ENCODE results near the gene JAG2.

The JAG2 gene

DNA sequence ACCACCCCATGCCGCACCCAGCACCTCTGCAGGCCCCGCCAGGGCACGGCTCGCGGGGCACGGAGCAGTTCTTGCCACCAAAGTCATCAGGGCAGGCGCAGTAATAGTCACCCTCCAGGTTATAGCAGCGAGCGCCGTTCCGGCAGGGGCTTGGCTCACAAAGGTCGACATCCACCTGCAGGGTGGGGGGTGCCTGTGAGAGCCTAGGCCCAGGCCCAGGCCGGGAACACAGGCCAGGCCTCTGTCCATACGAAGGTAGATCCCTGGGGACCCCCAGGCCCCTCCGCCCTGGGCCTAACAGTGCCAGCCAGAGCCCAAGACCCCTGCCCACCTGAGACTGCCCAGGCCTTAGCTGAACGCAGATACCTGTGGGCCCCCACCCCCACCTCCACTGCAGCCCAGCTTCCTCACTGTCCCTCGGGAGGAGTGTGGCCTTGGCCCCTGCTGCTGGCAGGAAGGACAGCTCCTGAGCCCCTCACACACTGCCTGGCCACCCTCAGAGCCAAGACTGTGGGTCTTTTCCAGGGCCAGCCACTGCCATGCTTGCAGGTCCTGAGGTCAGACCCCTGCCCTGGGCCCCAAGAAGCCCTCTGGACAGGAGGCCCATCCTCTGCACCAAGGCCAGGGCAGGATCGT is 19.3 kb downstream of the JAG2 start:
- no peak for DNase-seq

DNA sequence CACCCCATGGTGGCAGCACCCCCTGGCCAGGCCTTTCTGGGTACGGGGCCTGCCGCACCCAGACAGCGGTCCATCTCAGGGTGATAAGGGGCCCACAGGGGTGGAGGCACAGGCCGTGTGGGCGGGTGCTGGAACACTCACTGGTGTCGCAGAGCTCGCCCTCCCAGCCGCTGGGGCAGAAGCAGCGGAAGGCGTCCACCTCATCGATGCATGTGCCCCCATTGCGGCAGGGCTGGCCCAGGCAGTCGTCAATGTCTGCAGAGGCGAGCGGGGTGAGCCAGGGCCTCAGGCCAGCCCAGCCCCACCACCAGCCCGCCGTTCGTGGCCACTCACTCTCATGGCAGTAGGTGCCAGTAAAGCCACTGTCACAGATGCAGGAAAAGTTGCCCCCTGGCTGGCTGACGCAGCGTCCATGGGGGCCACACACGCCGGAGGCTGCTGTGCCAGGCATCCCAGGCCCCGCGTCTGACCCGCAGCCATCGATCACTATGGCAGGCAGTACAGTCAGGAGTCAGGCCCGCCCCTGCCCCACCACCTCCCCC is 19.9 kb downstream of the JAG2 start:
- no peak for DNase-seq

DNA sequence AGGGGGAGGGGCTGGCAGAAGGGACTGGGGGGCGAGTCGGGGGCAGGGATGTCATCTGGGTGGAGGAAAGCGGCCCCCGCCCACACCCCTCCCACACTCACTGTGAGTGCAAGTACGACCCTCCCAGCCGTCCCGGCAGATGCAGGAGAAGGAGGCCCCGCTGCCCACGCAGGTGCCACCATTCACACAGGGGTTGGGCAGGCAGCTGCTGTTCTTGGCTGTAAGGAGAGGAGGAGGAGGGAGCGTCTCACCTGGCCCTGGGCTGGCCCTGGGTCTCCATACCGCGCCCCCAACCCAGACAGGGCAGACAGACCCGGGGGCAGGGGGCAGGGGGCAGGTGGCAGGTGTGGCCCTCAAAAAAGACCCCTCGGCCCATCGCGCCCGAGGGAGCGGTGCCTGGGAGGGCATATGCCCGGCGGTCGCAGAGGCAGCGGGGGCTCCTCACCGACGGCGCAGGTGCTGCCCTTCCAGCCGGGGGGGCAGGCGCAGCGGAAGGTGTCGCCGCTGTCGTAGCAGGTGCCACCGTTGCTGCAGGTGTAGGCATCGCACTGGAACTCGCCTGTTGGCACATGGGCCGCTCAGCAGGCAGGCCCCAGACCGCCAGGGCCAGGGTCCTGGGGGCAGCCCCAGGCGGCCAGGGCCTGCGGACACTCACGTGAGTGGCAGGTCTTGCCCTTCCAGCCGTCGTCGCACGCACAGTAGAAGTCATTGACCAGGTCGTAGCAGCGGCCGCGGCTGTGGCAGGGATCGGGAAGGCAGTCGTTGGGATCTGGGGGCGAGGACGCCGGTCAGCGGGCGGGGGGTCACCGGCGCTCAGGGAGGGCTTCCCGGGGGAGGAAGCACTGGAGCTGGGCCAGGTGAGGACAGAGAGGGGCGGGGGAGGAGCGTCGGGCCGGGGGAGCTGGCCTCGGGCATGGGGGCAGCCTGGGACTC is 20.6 kb downstream of the JAG2 start:
- no peak for DNase-seq

DNA sequence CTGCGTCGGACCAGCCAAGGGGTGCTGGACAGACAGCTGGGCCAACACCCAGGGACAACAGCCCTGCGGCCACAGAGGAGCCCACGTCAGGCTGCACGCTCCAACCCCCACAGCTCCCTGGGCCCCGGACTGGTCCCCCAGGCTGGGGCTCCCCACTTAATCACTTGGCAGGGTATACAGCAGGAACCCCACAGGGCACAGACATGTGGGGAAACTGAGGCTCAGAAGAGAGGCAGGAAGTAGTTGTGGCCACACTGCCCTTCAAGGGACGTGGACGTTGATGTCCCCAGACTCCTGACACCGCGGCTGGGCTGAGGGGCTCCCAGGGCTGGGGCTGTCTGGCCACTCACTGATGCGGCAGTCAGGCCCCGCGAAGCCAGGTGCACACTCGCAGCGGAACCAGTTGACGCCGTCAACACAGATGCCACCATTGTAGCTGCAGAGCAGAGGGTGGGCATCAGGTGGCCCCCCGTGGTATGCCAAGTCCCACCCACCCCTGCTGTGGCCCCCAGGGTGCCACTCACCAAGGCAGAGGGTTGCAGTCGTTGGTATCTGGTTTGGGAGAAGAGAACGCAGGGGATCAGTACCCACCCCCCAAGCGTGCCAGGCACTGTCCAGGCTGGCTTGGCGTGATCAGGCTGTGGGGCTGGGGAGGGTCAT is 21.5 kb downstream of the JAG2 start:
- DNase-seq, result no peak

DNA sequence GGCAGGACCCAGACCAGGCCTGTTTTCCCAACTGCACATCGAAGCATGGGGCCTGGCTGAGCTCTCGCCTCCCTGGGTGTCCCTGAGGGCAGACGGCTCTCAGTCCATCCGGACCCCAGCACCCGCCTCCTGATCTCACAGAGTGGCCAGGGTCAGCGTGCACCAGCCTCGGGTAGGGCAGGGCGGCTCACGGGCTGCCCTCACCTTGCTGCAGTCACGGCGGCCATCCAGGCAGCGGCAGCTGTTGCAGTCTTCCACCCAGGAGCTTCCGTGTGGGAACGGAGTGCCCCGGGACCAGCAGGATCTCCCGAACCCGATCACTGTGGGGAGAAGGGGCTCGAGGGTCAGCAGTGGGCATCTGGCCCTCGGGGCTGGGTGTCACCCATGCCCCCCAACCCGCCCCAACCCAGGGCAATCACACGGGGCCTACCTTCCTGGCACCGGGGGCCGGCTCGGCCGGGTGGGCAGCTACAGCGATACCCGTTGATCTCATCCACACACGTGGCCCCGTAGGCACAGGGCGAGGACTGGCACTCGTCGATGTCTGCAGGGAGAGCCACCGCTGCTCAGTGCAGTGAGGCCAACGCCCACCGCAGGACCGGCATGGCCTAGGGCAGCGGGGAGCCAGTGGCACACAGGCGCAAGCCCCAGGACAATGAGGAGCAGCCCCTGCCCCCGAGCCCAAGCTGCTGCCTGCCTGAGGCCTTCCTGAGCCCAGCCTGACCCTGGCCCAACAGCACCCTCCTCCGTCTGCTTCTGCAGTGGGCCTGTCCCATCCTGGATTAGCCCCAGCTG is 22.2 kb downstream of the JAG2 start:
- DNase-seq, result no peak

DNA sequence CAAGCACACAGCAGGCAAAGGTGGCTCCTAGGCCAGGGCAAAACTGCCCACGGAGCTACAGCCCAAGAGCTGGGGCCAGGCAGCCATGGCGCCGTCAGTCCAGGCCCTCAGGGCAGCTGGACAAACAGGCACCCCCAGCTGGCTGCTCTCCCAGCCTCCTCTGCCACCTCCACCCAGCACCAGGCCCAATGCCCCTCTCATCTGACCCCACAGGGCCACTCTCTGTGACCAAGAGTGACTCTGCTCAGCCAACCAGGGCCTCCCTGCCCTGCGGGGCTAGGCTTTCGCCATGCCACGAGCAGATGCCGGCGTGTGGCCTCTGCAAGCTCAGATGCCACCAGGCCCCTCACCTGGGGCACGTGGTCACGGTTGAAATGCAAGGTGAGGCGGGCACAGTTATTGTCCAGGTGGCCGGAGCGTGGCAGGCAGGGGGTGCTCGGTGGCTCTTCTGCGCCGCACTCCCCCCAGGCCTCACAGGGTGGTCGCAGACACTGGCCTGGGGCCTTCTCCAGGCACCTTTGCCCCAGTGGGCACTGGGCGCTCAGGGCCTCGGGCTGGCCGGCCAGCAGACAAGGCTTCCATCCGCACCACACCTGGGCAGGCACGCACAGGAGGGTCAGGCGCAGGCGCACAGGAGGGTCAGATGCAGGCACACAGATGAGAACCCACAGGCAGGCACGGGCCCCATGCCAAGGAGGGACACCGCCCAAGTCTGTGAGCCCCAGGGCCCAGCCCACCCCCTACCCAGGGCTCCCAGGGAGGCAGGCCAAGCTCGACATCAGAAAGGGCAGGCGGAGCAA is 23.0 kb downstream of the JAG2 start:
- DNase-seq, result no peak

DNA sequence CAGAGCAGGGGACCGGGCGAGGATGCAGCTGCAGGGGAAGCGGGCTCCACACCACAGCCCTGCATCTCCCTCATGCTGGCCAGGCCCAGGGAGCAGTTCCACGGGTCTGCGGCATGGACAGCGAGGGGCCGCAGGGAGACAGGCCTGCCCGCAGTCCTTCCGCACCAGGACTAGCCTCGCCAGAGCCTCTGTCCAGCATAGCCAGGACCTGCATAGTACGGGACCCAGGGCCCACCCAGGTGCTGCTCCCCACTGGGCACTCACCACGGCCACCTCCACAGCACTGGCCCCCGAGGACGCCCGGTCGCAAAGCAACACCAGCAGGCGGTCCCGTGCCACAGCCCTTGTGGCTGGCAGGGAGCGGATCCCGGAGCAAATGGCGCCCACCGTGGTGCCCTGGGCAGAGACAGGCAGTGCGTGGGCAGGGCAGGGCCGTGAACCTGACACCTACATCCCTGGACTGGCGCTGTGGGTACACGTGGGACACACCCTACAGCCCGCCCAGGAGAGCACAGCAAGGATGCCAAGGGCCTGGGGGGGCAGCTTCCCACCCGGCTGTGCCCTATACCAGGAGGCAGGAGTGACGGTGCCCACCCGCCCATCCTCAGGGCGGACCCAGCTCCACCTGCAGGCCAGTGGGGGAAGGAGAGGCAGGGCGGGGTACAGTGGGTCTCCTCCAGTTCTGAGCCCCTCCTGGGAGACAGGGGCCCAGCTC is 23.8 kb downstream of the JAG2 start:
- no peak for DNase-seq

DNA sequence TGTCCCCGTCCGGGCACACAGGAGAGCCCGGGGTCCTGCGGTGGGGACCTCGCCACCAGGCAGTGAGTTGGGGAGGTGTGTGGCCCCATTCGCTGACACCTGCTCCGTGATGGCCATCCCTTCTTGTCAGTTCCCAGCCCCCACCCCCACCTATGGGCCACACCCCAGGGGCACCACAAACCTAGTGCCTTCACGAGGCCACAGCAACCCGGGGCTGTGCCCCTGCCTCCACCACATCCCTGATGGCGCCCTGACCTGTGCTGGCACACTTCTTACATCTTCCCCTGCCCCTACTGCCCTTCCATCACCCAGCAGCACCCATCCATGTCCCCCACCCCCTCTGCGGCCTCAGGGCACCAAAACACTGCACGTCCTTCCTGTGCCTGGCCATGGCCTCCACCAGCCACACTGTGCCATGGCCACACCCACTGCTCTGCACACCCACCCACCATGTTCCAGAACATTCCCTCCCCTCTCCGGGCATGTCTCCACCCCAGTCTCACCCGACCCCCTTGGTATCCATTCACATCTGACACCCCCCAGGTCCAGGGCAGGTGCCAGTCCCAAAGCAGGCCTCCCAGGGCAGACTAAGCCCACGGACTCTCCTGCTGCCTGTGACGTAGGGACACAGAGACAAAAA is 24.4 kb downstream of the JAG2 start:
- DNase-seq, result no peak

DNA sequence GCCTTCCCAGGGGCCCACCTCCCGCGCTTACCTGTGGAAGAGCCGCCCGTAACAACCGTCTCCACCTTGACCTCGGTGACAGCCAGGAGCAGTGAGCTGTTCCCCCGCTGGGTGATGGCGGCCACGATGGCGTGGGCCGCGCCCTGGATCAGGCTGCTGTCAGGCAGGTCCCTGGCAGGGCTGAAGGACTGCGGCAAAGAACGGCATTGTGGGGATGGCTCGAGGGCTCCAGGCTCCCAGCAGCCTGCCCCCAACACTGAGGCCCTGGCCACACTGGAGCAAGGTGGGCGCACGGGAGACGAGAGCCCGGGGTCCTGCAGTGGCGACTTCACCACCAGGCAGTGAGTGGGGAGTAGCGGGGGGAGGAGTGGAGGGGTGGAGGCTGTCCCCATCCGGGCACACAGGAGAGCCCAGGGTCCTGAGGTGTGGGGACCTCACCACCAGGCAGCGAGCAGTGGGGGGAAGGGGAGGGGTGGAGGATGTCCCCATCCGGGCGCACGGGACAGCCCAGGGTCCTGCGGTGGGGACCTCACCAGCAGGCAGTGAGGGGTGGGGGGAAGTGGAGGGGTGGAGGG is 25.0 kb downstream of the JAG2 start:
- DNase-seq, result no peak

DNA sequence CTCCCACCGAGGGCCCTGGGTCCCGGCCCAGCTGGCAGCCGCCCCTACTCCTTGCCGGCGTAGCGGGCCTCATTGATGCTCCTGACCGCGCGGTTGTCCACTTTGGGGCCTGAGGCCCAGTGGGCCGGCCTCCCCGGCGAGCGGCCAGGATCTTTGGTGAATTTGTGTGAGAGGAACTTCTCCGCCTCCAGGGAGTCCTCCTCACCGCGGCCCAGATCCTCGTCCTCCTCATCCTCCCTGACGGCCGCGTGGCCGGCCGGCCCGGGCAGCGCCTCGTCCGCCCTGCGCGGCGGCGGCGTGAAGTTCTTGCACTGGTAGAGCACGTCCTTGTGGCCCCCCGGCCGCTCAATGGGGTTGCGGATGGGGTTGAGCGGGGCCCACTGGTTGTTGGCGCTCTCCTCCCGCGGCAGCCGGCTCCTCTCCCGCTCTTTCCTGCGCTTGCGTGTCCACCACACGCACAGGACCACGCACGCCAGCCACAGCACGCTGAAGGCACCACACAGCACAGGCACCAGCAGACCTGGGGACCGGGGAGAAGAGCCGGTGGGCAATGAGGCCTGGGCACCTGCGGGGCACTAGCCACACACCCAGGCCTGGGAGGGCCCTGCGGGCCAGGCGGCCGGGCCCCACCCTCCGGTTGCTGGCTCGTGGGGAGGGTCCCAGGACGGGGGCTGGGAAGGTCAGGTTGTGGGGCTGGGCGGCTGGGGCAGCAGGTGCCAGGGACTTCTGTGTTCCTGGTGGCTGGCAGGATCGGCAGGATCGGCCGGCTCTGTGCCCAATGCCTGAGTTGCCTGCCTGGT is 25.7 kb downstream of the JAG2 start:
- no peak for DNase-seq

DNA sequence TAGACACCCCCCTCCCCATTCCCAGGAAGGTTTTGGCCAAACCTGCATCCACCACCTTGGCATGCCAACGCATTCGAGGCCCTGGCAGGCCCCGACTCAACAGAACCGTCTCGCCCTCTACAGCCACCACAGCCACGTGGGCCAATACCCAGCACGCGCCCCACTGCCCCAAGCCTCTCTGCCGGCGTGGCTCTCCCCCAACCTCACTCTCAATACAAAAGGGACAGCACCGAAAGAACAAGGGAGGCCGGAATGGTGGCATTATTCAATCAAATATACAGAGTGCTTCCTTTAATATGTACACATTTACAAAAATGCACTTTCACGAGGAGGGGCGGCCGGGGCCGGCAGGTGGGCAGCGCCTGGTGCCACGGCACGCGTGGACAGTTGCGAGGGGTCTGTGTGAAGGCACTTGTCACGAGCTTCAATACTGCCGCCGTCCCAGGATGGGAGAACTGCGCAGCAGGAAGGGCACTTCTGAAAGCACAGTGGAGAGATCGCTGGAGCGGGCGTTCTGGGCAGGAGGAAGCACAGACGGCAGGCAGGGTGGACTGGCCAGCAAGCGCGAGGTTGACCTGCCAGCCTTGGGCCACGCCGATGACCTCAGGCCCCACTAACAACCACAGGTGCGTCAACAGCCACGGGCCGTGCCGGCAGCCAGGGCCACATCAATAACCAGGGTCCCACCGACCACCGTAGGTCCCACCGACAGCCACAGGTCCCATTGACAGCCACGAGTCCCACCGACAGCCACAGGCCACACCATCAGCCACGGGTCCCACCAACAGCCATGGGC is 26.9 kb downstream of the JAG2 start:
- no peak for DNase-seq

DNA sequence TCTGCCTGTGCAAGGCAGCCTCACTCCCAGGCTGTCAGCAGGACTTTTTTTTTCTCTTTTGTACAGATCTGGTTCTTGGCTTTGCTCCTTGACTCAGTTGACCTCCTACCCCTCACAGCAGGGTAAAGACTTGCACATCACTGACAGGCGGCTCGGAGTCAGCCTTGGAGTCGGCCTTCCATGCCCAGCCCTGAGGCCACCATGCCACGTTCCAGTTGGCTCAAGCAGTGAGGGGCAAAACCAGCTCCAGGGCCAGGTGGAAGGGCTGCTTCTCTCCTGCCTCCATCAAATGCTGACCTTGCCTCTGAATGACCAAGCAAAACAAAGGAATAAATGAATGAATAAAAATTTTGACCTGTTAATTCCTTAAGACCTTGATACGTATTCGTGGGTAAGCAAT is 27.6 kb downstream of the JAG2 start:
- DNase-seq, result no peak

DNA sequence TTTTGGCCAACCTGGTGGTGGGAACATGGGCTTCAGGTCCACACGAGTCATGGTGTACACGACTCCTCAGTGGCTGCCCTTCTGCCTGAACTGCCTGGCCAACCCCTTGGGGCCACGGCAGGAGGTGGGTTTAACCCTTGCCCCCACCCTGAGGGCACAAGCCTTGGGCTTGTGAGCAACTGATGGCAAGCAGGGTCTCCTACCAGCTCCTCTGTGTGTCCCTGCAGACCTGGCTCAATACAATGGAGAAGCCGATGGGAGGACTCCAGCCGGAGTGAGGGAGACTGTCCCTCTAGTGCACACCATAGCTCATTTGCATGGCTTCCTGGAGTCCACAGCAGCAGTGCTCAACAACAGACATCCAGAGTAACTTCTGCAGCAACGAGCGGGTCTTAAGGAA is 28.0 kb downstream of the JAG2 start:
- no peak for DNase-seq

DNA sequence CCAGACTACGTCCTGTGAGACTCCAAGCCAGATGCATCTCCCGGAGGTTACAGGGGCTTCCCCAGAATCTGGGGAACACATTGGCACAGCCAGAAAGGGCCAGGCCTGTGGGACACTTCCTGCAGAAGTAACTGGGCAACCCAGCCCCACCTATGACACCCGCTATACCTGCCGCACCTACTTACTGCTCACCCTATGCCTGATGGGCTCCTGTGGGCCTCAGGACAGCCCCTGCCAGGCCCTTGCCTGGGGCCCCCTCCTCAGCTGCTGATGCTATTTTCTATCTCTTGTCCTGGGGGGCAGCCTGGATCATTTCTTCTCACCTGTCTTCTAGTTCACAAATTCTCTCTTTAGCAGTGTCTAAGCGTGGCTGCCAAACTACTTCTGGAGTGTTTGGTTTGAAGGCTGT is 28.7 kb downstream of the JAG2 start:
- no peak for DNase-seq

DNA sequence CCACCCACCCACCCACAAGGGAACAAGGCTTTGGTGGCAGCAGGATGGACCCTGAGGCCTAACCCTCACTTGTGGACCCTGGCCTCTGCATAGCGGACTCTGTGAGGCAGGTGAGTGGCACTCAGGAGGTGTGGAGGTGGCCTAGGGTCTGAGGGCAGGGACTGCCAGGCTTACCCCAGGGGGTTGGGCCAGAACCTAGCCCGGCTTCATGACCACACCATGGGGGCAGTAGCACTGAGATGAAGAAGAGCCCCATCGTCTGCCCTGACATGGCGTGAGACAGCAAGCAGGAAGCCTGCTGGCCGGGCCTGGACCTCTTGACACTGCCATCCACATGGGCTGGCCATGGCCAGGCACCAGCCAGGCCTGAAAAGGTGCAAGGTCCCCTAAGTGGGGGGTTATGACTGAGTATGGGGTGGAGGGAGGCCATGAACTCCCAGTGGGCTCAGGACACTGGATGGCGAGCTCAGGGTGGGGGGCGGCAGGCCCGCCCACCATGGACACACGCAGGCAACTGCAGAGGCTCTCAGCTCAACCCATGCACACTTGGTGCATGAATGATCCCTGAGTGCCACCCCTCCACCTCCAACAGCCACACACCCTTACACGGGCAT is 29.3 kb downstream of the JAG2 start:
- DNase-seq, result no peak

DNA sequence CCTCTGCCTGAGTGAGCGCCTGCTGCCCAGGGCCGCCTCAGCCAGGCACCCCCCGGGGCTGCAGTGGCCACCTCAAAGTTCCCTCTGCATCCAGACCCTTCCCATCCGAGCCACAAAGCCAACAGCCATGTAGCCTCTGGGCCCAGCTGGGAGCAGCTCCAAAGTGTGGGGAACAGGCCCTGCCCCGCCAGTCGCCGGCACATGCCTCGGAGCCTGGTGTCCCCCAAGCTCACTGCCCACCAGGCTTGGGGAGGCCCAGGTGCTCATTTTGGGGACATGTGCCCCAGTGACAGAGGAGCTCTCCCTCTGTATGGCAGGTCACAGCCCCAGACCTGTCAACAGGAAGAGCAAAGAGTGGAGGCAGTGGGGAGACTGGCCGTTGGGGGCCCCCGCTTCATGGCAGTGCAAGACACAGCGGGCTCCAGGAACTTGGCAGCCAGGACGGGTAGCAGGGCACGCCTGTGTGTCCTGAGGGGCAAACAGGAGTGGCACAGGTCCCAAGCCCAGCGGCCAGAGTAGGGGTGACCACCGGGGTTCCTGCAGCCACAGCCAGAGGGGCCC is 29.9 kb downstream of the JAG2 start:
- DNase-seq, result no peak

DNA sequence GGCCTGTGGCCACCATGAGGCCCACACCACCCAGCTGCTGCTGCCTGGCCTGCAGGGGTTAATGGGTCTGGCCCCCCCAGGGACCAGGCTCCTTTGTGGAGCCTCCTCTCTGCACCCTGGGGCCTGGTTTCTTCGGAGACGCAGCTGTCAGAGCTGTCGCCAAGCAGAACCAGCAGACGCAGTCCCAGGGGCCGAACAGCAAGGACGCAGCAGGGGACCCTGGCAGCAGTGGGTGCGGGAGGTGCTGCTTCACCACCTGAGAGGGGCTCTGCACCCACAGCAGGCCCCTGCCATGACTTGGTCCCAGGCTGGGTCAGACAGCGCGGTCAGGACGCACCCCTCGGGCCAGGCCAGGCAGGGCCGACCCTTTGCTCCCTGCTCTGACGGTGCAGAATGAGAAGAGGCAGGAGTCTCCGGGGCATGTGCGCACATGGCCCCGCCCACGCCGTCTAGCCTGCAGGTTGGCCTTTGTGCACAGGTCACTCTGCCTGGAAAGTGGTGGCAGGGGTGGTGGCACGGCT is 30.5 kb downstream of the JAG2 start:
- no peak for DNase-seq

Measured in NCI-H1092 treated with DMSO at 0.1 percent for 48 hours (cell line).